MM.1S (cell line): ENCODE measurements around the gene PCDHGB1.

Experiments used
- DNase-seq: peaks from one replicate; pipeline ENCODE4 v3.0.0-alpha.2; 2015
- H2AFZ ChIP-seq: fragments of 300-600 bp; sonication (generic); 2 replicates; pipeline ENCODE4 v1.6.0; 2016; ENCODE audit warnings: antibody characterized with exemption, low read length
- H3F3A ChIP-seq: fragments of 300-600 bp; sonication (generic); 2 replicates; pipeline ENCODE4 v1.6.1; 2016; ENCODE audit warnings: mild to moderate bottlenecking, antibody characterized with exemption, low read length, moderate library complexity, mixed read lengths; ENCODE audit not compliant: insufficient read depth
- H3K27ac ChIP-seq: fragments of 300-600 bp; sonication (generic); 2 replicates; pipeline ENCODE4 v1.5.1; 2016; ENCODE audit warnings: mild to moderate bottlenecking, low read length
- H3K27me3 ChIP-seq: fragments of 300-600 bp; sonication (generic); replicated peaks from 2 replicates; pipeline ENCODE4 v1.6.0; 2016; ENCODE audit warnings: low read length; ENCODE audit not compliant: insufficient read depth
- H3K36me3 ChIP-seq: fragments of 300-600 bp; sonication (generic); replicated peaks from 2 replicates; pipeline ENCODE4 v1.6.1; 2016; ENCODE audit warnings: mild to moderate bottlenecking, low read length, mixed read lengths; ENCODE audit not compliant: insufficient read depth
- H3K4me1 ChIP-seq: fragments of 300-600 bp; sonication (generic); 2 replicates; pipeline ENCODE4 v1.6.1; 2016; ENCODE audit warnings: low read length, mixed read lengths
- H3K4me2 ChIP-seq: fragments of 300-600 bp; sonication (generic); 2 replicates; pipeline ENCODE4 v1.6.0; 2016; ENCODE audit warnings: low read depth, low read length
- H3K4me3 ChIP-seq: fragments of 300-600 bp; sonication (generic); 2 replicates; pipeline ENCODE4 v1.5.1; 2016; ENCODE audit warnings: low read length, mixed read lengths
- H3K79me2 ChIP-seq: fragments of 300-600 bp; sonication (generic); 2 replicates; pipeline ENCODE4 v1.6.1; 2016; ENCODE audit warnings: mixed run types, low read length, mixed read lengths
- H3K9ac ChIP-seq: fragments of 300-600 bp; sonication (generic); 2 replicates; pipeline ENCODE4 v1.6.1; 2016; ENCODE audit warnings: low read length, mixed read lengths
- H3K9me2 ChIP-seq: fragments of 300-600 bp; sonication (generic); replicated peaks from 2 replicates; pipeline ENCODE4 v1.6.1; 2016; ENCODE audit warnings: mild to moderate bottlenecking, low read length, mixed read lengths; ENCODE audit not compliant: insufficient read depth
- H3K9me3 ChIP-seq: fragments of 300-600 bp; sonication (generic); replicated peaks from 2 replicates; pipeline ENCODE4 v1.6.1; 2016; ENCODE audit warnings: mild to moderate bottlenecking, low read length, mixed read lengths; ENCODE audit not compliant: insufficient read depth
- H4K20me1 ChIP-seq: fragments of 300-600 bp; sonication (generic); 2 replicates; pipeline ENCODE4 v1.6.1; 2016; ENCODE audit warnings: mild to moderate bottlenecking, low read length, moderate library complexity, mixed read lengths; ENCODE audit not compliant: insufficient read depth
- CTCF ChIP-seq: fragments of 300-600 bp; sonication (generic); IDR thresholded peaks from 2 replicates; pipeline ENCODE4 v1.5.1; 2016; ENCODE audit warnings: antibody characterized with exemption, low read length, mixed read lengths
- EZH2 ChIP-seq: fragments of 300-600 bp; sonication (generic); optimal IDR thresholded peaks from 2 replicates; pipeline ENCODE3; 2017; ENCODE audit warnings: low read depth, mild to moderate bottlenecking, antibody characterized with exemption, low read length, mixed read lengths
- EZH2phosphoT487 ChIP-seq: fragments of 300-600 bp; sonication (generic); IDR thresholded peaks from 2 replicates; pipeline ENCODE4 v1.6.1; 2018; ENCODE audit warnings: antibody characterized with exemption, low read length

PCDHGB1 gene

GRCh38 chr5:141349917-141350619 lies at the start of gene PCDHGB1:
Gene PCDHGB1 (plus strand): TSS chr5:141350099. CDS start chr5:141350261, 162 bp downstream.
- Histone ChIP-seq H3K9me3 (no peaks in the 10 kb centered on the region), H3K9ac (no peak within 1 kb of the TSS), H3K4me2 (peak within 1 kb of the TSS; percentile 69), H3F3A (no peaks in the 10 kb centered on the region), H3K36me3 (no peaks in the 10 kb centered on the region), H3K4me3 (peak within 1 kb of the TSS; percentile 39), H3K27me3 (0 out of 2 replicates have a peak, but pooled peaks cover 6% of the 10 kb centered on the region), H3K27ac (no peak within 1 kb of the TSS), H3K9me2 (no peaks in the 10 kb centered on the region), H3K79me2 (no peaks in the 10 kb centered on the region), H2AFZ (peak within 1 kb of the TSS; percentile 67), H3K4me1 (no peaks in the 10 kb centered on the region), H4K20me1 (no peaks in the 10 kb centered on the region)
- TF ChIP-seq EZH2phosphoT487 (no peak), EZH2 (no peak), CTCF (peak; percentile 72)
- peak; percentile 75 for DNase-seq

GRCh38 chr5:141303756-141304155 lies 46.1 kb upstream of the PCDHGB1 start, which contains the start of gene SLC25A2:
Gene SLC25A2 (minus strand): TSS chr5:141304049. CDS start chr5:141303865, 184 bp downstream.
- Histone ChIP-seq H3K4me3 (no peak within 1 kb of the TSS), H3K79me2 (no peaks in the 10 kb centered on the region), H3K9me2 (no peaks in the 10 kb centered on the region), H3K27ac (no peak within 1 kb of the TSS), H3K4me2 (no peak within 1 kb of the TSS), H2AFZ (no peak within 1 kb of the TSS), H3F3A (no peaks in the 10 kb centered on the region), H3K4me1 (no peaks in the 10 kb centered on the region), H3K9me3 (no peaks in the 10 kb centered on the region), H3K9ac (no peak within 1 kb of the TSS), H3K36me3 (no peaks in the 10 kb centered on the region), H4K20me1 (no peaks in the 10 kb centered on the region), H3K27me3 (no peaks in the 10 kb centered on the region)
- no peak for DNase-seq
- TF ChIP-seq EZH2phosphoT487: no peak
- no peak for TF ChIP-seq CTCF
- no peak for TF ChIP-seq EZH2

- Histone ChIP-seq H3K36me3 (no peaks in the 10 kb centered on the region), H3K9ac (no peak overlapping the region), H3K4me1 (no peaks in the 10 kb centered on the region), H3K9me2 (no peaks in the 10 kb centered on the region), H2AFZ (no peak overlapping the region), H3K79me2 (0 out of 2 replicates have a peak, but pooled peaks cover 3% of the 10 kb centered on the region), H3F3A (no peaks in the 10 kb centered on the region), H3K27me3 (no peaks in the 10 kb centered on the region), H3K9me3 (no peaks in the 10 kb centered on the region), H3K4me3 (no peak overlapping the region), H3K27ac (no peak overlapping the region), H4K20me1 (no peaks in the 10 kb centered on the region), H3K4me2 (no peak overlapping the region)
- DNase-seq: no peak
- TF ChIP-seq EZH2 (no peak), CTCF (no peak), EZH2phosphoT487 (no peak)
Observed at GRCh38 chr5:141306630-141307029, 43.3 kb upstream of the PCDHGB1 start.
